ENCODE measurements around the gene ETV6.
A peak's percentile ranks its signal among the peaks of the same experiment; 100 is the strongest.

The ETV6 gene

DNA sequence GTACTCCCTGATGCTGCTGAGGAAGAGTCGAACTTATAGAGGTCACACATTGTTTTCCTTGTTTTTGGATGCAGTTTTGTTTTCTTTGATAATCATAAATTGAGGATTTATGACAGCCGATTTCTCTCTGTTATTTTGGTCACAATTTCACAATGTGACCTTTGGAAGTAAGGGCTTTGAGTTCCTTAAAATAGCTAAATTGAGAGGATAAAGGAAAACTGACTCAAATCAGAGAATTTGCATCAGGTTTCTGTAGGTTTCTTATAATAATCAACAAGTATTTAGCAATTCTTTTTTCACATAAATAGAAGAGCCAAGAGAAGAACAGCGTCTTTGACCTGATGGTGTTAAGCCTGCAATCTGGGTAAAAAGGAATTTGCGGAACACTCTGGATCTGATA lies 66.1 kb downstream of the ETV6 start:
- TF ChIP-seq, protein P1, sequence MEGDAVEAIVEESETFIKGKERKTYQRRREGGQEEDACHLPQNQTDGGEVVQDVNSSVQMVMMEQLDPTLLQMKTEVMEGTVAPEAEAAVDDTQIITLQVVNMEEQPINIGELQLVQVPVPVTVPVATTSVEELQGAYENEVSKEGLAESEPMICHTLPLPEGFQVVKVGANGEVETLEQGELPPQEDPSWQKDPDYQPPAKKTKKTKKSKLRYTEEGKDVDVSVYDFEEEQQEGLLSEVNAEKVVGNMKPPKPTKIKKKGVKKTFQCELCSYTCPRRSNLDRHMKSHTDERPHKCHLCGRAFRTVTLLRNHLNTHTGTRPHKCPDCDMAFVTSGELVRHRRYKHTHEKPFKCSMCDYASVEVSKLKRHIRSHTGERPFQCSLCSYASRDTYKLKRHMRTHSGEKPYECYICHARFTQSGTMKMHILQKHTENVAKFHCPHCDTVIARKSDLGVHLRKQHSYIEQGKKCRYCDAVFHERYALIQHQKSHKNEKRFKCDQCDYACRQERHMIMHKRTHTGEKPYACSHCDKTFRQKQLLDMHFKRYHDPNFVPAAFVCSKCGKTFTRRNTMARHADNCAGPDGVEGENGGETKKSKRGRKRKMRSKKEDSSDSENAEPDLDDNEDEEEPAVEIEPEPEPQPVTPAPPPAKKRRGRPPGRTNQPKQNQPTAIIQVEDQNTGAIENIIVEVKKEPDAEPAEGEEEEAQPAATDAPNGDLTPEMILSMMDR (IDR thresholded peaks at IDR 0.05; ENCODE audit: low read depth, low read length), result no peak
- DNase-seq (ENCODE audit: extremely low read depth, low read depth), result no peak

DNA sequence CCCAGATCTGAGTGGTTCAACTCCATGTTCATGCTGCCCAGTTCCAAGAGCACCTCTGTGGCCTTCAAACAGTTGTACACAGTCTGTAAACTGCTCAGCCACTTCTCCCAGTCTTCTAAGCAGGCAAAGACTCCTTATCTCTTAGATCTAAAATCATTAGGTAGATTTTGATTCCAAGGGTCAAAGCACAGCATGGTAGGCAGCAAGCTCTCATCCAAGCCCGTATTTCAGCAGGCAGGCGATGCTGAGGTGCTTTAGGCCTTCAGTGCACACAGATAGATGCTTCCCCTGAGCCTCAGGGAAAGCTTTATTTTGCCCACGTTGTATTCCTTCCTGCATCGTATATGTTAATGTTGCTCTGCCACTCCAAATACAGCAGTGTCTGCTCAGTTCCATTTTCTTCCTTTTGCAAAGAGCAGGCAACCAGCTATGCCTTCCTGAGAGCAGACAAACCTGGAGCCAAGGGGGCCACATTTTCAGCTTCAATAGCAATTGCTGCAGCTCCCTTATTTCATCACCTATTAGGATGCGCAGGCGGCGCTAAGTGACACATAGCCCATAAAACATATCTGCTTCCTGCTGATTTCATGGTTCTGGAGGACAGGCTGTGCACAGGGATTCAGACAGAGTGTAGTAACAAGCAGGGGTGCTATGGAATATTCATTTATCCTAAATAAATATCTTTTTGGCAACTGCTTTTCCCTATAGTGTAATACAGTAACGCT lies 67.5 kb downstream of the ETV6 start:
- DNase-seq (ENCODE audit: extremely low read depth, low read depth), result no peak
- TF ChIP-seq, protein P1 (IDR thresholded peaks at IDR 0.05; ENCODE audit: low read depth, low read length), result no peak

DNA sequence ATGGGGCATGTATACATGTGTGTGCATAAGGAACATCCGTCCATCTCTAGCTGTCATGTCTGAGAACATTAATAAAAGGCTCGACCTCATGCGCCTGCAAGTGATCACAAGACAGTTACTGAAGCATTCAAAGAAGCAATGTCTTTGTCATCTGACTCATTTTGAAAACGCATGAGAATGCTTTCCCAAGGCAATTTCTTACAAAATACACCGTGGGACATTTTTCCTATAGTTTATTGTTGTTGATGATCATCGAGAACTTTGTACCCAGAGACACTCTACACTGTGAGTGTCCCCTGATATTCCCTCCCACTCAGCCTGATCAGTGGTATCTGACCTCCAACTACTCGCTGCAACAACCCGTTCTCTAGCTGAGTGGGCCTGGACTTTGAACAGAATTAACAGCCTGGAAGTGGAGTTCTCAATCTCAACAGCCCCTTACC lies 68.1 kb downstream of the ETV6 start:
- TF ChIP-seq, protein P1 (IDR thresholded peaks at IDR 0.05; ENCODE audit: low read depth, low read length), result no peak
- no peak for DNase-seq (ENCODE audit: extremely low read depth, low read depth)

DNA sequence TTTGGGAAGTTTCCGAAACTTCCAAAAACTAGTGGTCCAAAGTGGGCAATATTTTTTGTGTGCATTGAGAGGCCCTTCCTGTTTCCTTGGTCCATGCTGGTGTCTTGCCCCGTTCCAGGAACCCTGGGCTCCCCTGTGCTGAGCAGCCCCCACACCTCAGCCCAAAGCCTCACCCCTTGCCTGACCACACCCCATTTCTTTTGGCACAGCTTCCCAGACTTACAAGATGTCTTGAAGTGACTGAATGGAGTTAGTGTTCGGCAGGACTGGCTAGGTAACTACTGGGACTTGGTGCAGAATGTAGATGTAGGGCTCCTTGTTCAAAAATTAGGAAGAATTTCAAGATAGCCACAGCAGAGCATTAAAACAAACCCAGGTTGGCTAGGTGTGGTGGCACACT lies 68.6 kb downstream of the ETV6 start:
- TF ChIP-seq, protein P1 (IDR thresholded peaks at IDR 0.05; ENCODE audit: low read depth, low read length), result no peak
- no peak for DNase-seq (ENCODE audit: extremely low read depth, low read depth)

DNA sequence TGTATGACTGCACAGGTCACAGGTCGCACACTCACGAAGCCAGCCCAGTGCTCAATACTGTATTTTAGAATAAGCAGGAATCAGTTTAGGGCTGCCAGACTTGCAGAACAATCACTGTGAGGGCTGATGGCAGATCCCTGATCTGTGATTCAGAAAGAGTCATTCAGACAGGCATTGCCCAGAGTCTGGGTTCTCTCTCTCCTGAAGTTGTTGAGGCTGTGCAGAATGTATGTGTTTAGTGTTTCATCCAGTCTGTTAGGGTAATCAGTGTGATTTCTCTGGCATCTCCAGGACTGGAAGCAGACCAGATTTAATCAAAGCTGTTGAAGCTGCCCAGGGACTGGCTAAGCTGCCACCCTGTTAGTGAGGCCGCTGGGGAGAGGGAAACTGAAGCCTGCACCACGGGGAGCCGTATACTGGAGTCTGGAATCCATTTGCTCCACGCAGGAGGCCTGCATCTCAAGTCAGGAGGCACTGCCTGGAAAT lies 69.3 kb downstream of the ETV6 start:
- TF ChIP-seq, protein P1 (IDR thresholded peaks at IDR 0.05; ENCODE audit: low read depth, low read length), result no peak
- DNase-seq (ENCODE audit: extremely low read depth, low read depth), result no peak

DNA sequence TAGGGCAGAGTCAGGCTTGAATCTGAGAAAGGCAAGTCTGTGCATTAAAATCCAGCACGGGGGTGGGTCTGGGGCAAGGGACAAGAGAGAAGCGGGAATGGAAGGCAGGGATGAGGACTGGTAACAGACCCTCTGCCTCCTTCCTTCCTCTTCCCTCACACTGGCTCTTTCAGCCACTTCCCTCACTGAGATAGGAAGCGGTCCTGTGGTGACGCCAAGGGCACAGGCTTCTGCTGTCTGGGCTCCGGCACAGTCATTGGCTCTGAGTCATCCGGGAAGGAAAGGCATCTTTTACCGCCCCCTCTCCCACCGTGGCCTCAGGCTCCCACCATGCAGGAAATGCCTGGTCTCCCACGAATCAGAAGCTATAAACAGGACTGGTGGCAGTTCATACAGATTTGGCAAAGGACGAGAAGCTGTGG lies 70.2 kb downstream of the ETV6 start:
- peak; percentile 56 for DNase-seq (ENCODE audit: extremely low read depth, low read depth)
- TF ChIP-seq, protein P1 (IDR thresholded peaks at IDR 0.05; ENCODE audit: low read depth, low read length), result no peak

DNA sequence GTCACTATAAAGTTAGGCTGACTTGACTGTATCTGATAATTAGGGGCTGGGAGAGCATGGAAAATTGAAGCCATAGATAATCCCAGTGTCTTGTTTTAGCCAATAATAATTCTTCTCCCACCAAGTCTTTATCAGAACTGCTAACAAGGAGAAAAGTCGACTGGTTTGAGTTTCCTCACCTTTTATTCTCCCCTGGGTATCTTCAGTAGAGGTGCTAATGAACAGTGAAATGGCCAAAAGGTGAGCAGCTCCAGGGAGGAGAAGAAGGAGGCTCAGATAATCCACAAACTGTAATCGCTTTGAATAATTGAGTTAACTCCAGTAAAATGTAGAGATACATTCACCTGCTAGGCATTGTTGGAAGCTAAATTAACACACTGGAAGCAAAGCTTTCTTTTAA lies 72.6 kb downstream of the ETV6 start:
- DNase-seq (ENCODE audit: extremely low read depth, low read depth), result no peak
- TF ChIP-seq, protein P1 (IDR thresholded peaks at IDR 0.05; ENCODE audit: low read depth, low read length), result no peak

Data from AG09319 (cell line).